ENCODE measurements around the gene RFC1. TPM values are rescaled to one million over a fixed set of nuclear protein-coding genes. Genes with fewer than 3 reads are reported as not detected.
"Not testable (repeated sequence)": the region's sequence is repeated elsewhere in the genome, so short reads cannot be mapped to it uniquely, and the experiment has no call there.

Gene RFC1, protein sequence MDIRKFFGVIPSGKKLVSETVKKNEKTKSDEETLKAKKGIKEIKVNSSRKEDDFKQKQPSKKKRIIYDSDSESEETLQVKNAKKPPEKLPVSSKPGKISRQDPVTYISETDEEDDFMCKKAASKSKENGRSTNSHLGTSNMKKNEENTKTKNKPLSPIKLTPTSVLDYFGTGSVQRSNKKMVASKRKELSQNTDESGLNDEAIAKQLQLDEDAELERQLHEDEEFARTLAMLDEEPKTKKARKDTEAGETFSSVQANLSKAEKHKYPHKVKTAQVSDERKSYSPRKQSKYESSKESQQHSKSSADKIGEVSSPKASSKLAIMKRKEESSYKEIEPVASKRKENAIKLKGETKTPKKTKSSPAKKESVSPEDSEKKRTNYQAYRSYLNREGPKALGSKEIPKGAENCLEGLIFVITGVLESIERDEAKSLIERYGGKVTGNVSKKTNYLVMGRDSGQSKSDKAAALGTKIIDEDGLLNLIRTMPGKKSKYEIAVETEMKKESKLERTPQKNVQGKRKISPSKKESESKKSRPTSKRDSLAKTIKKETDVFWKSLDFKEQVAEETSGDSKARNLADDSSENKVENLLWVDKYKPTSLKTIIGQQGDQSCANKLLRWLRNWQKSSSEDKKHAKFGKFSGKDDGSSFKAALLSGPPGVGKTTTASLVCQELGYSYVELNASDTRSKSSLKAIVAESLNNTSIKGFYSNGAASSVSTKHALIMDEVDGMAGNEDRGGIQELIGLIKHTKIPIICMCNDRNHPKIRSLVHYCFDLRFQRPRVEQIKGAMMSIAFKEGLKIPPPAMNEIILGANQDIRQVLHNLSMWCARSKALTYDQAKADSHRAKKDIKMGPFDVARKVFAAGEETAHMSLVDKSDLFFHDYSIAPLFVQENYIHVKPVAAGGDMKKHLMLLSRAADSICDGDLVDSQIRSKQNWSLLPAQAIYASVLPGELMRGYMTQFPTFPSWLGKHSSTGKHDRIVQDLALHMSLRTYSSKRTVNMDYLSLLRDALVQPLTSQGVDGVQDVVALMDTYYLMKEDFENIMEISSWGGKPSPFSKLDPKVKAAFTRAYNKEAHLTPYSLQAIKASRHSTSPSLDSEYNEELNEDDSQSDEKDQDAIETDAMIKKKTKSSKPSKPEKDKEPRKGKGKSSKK
- total RNA-seq (2014; rRNA removed; shearing (Covaris generic)) (35.3 and 46.3 TPM in 2 replicates), polyA plus RNA-seq (2016; fragmentation: Nextera tagmentation; extraction: Ambion mirVana) (35.3 and 39.5 TPM in 2 replicates)

GRCh38 chr4:39365830-39366771 lies at the start of gene RFC1:
RFC1 (minus strand) TSS chr4:39366362; CDS start chr4:39366241, 121 bp downstream.
- Histone ChIP-seq H3K36me3 (ENCODE audit: low read depth) (no peaks in the 10 kb centered on the region), H2AFZ (peak within 1 kb of the TSS; percentile 99), H4K20me1 (ENCODE audit: insufficient read depth) (no peaks in the 10 kb centered on the region), H3K4me3 (peak within 1 kb of the TSS; percentile 98), H3F3A (ENCODE audit: insufficient read depth) (no peaks in the 10 kb centered on the region), H3K9me2 (ENCODE audit: insufficient read depth) (no peaks in the 10 kb centered on the region), H3K27ac (peak within 1 kb of the TSS; percentile 68), H3K79me2 (ENCODE audit: insufficient read depth) (peaks cover 51% of the 10 kb centered on the region), H3K4me1 (ENCODE audit: insufficient read depth) (peaks cover 13% of the 10 kb centered on the region; the same call in 1 of the 2 replicates), H3K4me2 (ENCODE audit: unreplicated experiment) (peak within 1 kb of the TSS; percentile 95), H3K9ac (peak within 1 kb of the TSS; percentile 95), H3K9me3 (ENCODE audit: low read depth) (no peaks in the 10 kb centered on the region), H3K27me3 (replicated peaks; ENCODE audit: insufficient read depth) (no peaks in the 10 kb centered on the region)
- in situ Hi-C loops (cut with MboI): no loop called here
- peak; percentile 94 for DNase-seq
- 3 to 4% methylated on average over 52 to 60 of the region's 60 CpGs for WGBS, 2 experiments (ENCODE audit: low coverage in 1 of 2, low lambda C conversion rate in 2 of 2, missing lambda C conversion rate in 2 of 2)
- TF ChIP-seq EZH2 (IDR thresholded peaks at IDR 0.05; ENCODE audit: insufficient read depth, poor library complexity, severe bottlenecking): no peak
- TF ChIP-seq EZH2phosphoT487 (IDR thresholded peaks at IDR 0.05; ENCODE audit: insufficient read depth, low read depth): no peak

DNA sequence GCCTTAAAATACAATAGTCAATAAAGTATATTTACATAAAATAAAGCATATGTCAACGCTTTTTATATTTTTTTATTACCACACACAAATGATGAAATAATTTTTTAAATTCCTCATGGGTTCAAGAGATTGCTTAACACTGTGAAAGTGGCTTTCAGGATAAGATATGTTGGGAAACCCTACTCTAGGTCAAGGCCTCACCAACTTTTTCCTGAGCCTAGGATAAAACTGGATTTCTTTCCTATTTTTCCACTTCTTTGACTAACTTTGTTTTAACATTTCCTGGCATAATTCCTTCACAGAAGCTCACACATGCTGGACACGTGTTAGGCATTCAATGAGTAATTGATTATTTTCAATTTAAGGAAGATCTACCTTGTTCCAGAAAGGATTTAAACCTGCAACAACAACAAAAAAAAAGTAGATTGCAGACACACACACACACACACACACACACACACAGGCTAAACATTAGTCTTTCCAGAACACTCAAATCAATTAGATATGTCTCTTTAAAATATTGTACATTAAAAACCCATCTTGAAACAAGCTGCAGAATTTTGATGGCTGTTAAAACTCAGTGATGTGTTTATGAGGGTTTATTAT lies 49.6 kb upstream of the RFC1 start:
- in situ Hi-C loops (cut with MboI): no loop called here
- H3K9me3 ChIP-seq (ENCODE audit: low read depth): no peaks in the 10 kb centered on the region
- TF ChIP-seq EZH2phosphoT487 (IDR thresholded peaks at IDR 0.05; ENCODE audit: insufficient read depth, low read depth) (no peak), EZH2 (IDR thresholded peaks at IDR 0.05; ENCODE audit: insufficient read depth, poor library complexity, severe bottlenecking) (no peak)
- H3K4me2 ChIP-seq (ENCODE audit: unreplicated experiment): no peak overlapping the region
- peak; percentile 17 for DNase-seq
- no peaks in the 10 kb centered on the region for H3K4me1 ChIP-seq (ENCODE audit: insufficient read depth)
- H3K9ac ChIP-seq: no peak overlapping the region
- no peaks in the 10 kb centered on the region for H3K27me3 ChIP-seq (replicated peaks; ENCODE audit: insufficient read depth)
- H4K20me1 ChIP-seq (ENCODE audit: insufficient read depth): no peaks in the 10 kb centered on the region
- WGBS, 2 experiments (ENCODE audit: low coverage in 1 of 2, low lambda C conversion rate in 2 of 2, missing lambda C conversion rate in 2 of 2): 25 to 28% methylated on average over 2 of the region's 2 CpGs
- H3F3A ChIP-seq (ENCODE audit: insufficient read depth): no peaks in the 10 kb centered on the region
- H3K4me3 ChIP-seq: no peak overlapping the region
- H3K27ac ChIP-seq: no peak overlapping the region
- H2AFZ ChIP-seq: peak overlapping the region; percentile 25; the same call in 1 of the 2 replicates
- no peaks in the 10 kb centered on the region for H3K79me2 ChIP-seq (ENCODE audit: insufficient read depth)
- H3K9me2 ChIP-seq (ENCODE audit: insufficient read depth): no peaks in the 10 kb centered on the region
- no peaks in the 10 kb centered on the region for H3K36me3 ChIP-seq (ENCODE audit: low read depth)

GRCh38 chr4:39411561-39411960 lies 45.4 kb upstream of the RFC1 start:
- H3F3A ChIP-seq (ENCODE audit: insufficient read depth); H4K20me1 ChIP-seq (ENCODE audit: insufficient read depth); H3K4me2 ChIP-seq (ENCODE audit: unreplicated experiment); H3K4me1 ChIP-seq (ENCODE audit: insufficient read depth); H2AFZ ChIP-seq; H3K9me2 ChIP-seq (ENCODE audit: insufficient read depth); H3K9ac ChIP-seq; H3K9me3 ChIP-seq (ENCODE audit: low read depth); H3K27me3 ChIP-seq (replicated peaks; ENCODE audit: insufficient read depth); H3K79me2 ChIP-seq (ENCODE audit: insufficient read depth); in situ Hi-C loops (cut with MboI); DNase-seq; H3K36me3 ChIP-seq (ENCODE audit: low read depth); H3K4me3 ChIP-seq; H3K27ac ChIP-seq: not testable (repeated sequence)
- WGBS, 2 experiments (ENCODE audit: low coverage in 1 of 2, low lambda C conversion rate in 2 of 2, missing lambda C conversion rate in 2 of 2): 87 to 90% methylated on average over 8 of the region's 8 CpGs

Data from GM23248 (cell line).